ENCODE measurements around the gene ZBTB3.

- TF ChIP-seq CTCF (conservative IDR thresholded peaks at IDR 0.05) (no peak; the same call in 1 of the 2 replicates), EZH2 (IDR thresholded peaks at IDR 0.05; ENCODE audit: low read depth) (no peak)
Measured at GRCh38 chr11:62721994-62722393, 32.0 kb downstream of the ZBTB3 start.
